ENCODE measurements around the gene CEMIP.

Gene CEMIP

DNA sequence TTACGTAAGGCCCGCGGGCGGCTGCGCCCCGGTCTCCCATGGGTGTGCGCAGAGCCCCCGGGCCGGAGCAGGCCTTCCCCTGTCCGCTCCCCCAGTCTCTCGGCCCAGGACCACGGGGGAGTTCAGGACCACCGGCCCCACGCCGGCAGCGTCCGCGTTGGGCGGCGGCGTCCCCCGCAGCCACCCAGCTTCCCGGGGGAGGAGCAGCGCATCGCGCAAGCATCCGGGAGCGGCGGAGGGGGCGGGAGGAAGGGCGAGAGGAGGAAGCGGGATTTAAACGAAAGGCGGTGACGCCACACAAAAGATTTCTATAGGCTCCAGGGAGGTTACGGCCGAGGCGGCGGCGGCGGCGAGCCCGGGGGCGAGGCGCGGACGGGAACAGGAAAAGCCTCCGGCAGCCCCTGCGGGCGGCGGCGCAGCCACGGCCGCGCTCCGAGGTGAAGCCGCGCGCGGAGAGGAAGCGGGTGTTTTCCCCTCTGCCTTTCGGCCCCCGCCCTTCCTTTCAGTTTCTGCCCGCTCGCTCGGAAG is 221.5 kb downstream of the CEMIP start, which contains the start of gene TLNRD1 (continued):
- TF ChIP-seq, protein P1, sequence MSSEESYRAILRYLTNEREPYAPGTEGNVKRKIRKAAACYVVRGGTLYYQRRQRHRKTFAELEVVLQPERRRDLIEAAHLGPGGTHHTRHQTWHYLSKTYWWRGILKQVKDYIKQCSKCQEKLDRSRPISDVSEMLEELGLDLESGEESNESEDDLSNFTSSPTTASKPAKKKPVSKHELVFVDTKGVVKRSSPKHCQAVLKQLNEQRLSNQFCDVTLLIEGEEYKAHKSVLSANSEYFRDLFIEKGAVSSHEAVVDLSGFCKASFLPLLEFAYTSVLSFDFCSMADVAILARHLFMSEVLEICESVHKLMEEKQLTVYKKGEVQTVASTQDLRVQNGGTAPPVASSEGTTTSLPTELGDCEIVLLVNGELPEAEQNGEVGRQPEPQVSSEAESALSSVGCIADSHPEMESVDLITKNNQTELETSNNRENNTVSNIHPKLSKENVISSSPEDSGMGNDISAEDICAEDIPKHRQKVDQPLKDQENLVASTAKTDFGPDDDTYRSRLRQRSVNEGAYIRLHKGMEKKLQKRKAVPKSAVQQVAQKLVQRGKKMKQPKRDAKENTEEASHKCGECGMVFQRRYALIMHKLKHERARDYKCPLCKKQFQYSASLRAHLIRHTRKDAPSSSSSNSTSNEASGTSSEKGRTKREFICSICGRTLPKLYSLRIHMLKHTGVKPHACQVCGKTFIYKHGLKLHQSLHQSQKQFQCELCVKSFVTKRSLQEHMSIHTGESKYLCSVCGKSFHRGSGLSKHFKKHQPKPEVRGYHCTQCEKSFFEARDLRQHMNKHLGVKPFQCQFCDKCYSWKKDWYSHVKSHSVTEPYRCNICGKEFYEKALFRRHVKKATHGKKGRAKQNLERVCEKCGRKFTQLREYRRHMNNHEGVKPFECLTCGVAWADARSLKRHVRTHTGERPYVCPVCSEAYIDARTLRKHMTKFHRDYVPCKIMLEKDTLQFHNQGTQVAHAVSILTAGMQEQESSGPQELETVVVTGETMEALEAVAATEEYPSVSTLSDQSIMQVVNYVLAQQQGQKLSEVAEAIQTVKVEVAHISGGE (tag by site-specific recombination; conservative IDR thresholded peaks at IDR 0.05; ENCODE audit: low read depth): no peak; the same call in 1 of the 2 replicates
- TF ChIP-seq, protein P2, sequence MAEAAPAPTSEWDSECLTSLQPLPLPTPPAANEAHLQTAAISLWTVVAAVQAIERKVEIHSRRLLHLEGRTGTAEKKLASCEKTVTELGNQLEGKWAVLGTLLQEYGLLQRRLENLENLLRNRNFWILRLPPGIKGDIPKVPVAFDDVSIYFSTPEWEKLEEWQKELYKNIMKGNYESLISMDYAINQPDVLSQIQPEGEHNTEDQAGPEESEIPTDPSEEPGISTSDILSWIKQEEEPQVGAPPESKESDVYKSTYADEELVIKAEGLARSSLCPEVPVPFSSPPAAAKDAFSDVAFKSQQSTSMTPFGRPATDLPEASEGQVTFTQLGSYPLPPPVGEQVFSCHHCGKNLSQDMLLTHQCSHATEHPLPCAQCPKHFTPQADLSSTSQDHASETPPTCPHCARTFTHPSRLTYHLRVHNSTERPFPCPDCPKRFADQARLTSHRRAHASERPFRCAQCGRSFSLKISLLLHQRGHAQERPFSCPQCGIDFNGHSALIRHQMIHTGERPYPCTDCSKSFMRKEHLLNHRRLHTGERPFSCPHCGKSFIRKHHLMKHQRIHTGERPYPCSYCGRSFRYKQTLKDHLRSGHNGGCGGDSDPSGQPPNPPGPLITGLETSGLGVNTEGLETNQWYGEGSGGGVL (tag by site-specific recombination; IDR thresholded peaks at IDR 0.05): peak; percentile 99
- TF ChIP-seq, protein P3, sequence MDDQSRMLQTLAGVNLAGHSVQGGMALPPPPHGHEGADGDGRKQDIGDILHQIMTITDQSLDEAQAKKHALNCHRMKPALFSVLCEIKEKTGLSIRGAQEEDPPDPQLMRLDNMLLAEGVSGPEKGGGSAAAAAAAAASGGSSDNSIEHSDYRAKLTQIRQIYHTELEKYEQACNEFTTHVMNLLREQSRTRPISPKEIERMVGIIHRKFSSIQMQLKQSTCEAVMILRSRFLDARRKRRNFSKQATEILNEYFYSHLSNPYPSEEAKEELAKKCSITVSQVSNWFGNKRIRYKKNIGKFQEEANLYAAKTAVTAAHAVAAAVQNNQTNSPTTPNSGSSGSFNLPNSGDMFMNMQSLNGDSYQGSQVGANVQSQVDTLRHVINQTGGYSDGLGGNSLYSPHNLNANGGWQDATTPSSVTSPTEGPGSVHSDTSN (CRISPR knock-in tag; IDR thresholded peaks at IDR 0.05): 0 out of 2 replicates have a peak, but pooled peaks have one; percentile 24
- TF ChIP-seq ZNF140 (tag by site-specific recombination; IDR thresholded peaks at IDR 0.05) (no peak), ZNF664 (tag by site-specific recombination; IDR thresholded peaks at IDR 0.05) (no peak), ZNF549 (tag by site-specific recombination; IDR thresholded peaks at IDR 0.05) (no peak), ZNF311 (tag by site-specific recombination; IDR thresholded peaks at IDR 0.05; ENCODE audit: borderline replicate concordance) (no peak), ZNF747 (tag by site-specific recombination; IDR thresholded peaks at IDR 0.05) (no peak), ZNF354C (tag by site-specific recombination; IDR thresholded peaks at IDR 0.05; ENCODE audit: borderline replicate concordance, low read depth) (no peak), ZBTB17 (tag by site-specific recombination; IDR thresholded peaks at IDR 0.05) (no peak), ZNF830 (tag by site-specific recombination; IDR thresholded peaks at IDR 0.05; ENCODE audit: low read depth) (no peak), RBAK (tag by site-specific recombination; IDR thresholded peaks at IDR 0.05) (no peak), ZFP69B (tag by site-specific recombination; IDR thresholded peaks at IDR 0.05) (no peak), ZEB2 (tag by site-specific recombination; IDR thresholded peaks at IDR 0.05) (peak; percentile 57; the same call in 1 of the 2 replicates), SALL2 (tag by site-specific recombination; IDR thresholded peaks at IDR 0.05; ENCODE audit: borderline replicate concordance) (no peak), ZNF324 (tag by site-specific recombination; IDR thresholded peaks at IDR 0.05) (no peak), ZNF571 (tag by site-specific recombination; IDR thresholded peaks at IDR 0.05) (no peak)
- TF ChIP-seq, protein P4, sequence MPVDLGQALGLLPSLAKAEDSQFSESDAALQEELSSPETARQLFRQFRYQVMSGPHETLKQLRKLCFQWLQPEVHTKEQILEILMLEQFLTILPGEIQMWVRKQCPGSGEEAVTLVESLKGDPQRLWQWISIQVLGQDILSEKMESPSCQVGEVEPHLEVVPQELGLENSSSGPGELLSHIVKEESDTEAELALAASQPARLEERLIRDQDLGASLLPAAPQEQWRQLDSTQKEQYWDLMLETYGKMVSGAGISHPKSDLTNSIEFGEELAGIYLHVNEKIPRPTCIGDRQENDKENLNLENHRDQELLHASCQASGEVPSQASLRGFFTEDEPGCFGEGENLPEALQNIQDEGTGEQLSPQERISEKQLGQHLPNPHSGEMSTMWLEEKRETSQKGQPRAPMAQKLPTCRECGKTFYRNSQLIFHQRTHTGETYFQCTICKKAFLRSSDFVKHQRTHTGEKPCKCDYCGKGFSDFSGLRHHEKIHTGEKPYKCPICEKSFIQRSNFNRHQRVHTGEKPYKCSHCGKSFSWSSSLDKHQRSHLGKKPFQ (tag by site-specific recombination; IDR thresholded peaks at IDR 0.05): no peak
- TF ChIP-seq, protein P5, sequence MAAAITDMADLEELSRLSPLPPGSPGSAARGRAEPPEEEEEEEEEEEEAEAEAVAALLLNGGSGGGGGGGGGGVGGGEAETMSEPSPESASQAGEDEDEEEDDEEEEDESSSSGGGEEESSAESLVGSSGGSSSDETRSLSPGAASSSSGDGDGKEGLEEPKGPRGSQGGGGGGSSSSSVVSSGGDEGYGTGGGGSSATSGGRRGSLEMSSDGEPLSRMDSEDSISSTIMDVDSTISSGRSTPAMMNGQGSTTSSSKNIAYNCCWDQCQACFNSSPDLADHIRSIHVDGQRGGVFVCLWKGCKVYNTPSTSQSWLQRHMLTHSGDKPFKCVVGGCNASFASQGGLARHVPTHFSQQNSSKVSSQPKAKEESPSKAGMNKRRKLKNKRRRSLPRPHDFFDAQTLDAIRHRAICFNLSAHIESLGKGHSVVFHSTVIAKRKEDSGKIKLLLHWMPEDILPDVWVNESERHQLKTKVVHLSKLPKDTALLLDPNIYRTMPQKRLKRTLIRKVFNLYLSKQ (tag by site-specific recombination; IDR thresholded peaks at IDR 0.05; ENCODE audit: borderline replicate concordance): no peak
- TF ChIP-seq, protein P6, sequence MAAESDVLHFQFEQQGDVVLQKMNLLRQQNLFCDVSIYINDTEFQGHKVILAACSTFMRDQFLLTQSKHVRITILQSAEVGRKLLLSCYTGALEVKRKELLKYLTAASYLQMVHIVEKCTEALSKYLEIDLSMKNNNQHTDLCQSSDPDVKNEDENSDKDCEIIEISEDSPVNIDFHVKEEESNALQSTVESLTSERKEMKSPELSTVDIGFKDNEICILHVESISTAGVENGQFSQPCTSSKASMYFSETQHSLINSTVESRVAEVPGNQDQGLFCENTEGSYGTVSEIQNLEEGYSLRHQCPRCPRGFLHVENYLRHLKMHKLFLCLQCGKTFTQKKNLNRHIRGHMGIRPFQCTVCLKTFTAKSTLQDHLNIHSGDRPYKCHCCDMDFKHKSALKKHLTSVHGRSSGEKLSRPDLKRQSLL (tag by site-specific recombination; IDR thresholded peaks at IDR 0.05): no peak
- TF ChIP-seq, protein P7, sequence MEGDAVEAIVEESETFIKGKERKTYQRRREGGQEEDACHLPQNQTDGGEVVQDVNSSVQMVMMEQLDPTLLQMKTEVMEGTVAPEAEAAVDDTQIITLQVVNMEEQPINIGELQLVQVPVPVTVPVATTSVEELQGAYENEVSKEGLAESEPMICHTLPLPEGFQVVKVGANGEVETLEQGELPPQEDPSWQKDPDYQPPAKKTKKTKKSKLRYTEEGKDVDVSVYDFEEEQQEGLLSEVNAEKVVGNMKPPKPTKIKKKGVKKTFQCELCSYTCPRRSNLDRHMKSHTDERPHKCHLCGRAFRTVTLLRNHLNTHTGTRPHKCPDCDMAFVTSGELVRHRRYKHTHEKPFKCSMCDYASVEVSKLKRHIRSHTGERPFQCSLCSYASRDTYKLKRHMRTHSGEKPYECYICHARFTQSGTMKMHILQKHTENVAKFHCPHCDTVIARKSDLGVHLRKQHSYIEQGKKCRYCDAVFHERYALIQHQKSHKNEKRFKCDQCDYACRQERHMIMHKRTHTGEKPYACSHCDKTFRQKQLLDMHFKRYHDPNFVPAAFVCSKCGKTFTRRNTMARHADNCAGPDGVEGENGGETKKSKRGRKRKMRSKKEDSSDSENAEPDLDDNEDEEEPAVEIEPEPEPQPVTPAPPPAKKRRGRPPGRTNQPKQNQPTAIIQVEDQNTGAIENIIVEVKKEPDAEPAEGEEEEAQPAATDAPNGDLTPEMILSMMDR (tag by site-specific recombination; IDR thresholded peaks at IDR 0.05): no peak
- TF ChIP-seq, protein P8, sequence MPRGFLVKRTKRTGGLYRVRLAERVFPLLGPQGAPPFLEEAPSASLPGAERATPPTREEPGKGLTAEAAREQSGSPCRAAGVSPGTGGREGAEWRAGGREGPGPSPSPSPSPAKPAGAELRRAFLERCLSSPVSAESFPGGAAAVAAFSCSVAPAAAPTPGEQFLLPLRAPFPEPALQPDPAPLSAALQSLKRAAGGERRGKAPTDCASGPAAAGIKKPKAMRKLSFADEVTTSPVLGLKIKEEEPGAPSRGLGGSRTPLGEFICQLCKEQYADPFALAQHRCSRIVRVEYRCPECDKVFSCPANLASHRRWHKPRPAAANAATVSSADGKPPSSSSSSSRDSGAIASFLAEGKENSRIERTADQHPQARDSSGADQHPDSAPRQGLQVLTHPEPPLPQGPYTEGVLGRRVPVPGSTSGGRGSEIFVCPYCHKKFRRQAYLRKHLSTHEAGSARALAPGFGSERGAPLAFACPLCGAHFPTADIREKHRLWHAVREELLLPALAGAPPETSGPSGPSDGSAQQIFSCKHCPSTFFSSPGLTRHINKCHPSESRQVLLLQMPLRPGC (tag by site-specific recombination; IDR thresholded peaks at IDR 0.05): peak; percentile 12; the same call in 1 of the 2 replicates
- TF ChIP-seq, protein P9, sequence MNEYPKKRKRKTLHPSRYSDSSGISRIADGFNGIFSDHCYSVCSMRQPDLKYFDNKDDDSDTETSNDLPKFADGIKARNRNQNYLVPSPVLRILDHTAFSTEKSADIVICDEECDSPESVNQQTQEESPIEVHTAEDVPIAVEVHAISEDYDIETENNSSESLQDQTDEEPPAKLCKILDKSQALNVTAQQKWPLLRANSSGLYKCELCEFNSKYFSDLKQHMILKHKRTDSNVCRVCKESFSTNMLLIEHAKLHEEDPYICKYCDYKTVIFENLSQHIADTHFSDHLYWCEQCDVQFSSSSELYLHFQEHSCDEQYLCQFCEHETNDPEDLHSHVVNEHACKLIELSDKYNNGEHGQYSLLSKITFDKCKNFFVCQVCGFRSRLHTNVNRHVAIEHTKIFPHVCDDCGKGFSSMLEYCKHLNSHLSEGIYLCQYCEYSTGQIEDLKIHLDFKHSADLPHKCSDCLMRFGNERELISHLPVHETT (tag by site-specific recombination; IDR thresholded peaks at IDR 0.05): no peak

Data from HEK293 (cell line).